Mucosa of descending colon (tissue), 3 donors: ENCODE data around the gene DCAF5. TPM values are rescaled to one million over a fixed set of nuclear protein-coding genes. Genes with fewer than 3 reads are reported as not detected.
A peak's percentile ranks its signal among the peaks of the same experiment; 100 is the strongest.

Experiments
- ATAC-seq: fragments of 200-7000 bp; cut with Tn5 transposase; one replicate; pipeline ENCODE4 v1.9.1; 2020; ENCODE audit warnings: mild to moderate bottlenecking, moderate library complexity
- DNase-seq, 3 donors: peaks; one replicate each; pipeline ENCODE4 v3.0.0-alpha.2; 2020
- H3K36me3 ChIP-seq: fragments of 200-600 bp; one replicate; pipeline ENCODE4 v1.8.0; 2021; ENCODE audit warnings: low read depth, mild to moderate bottlenecking
- H3K4me1 ChIP-seq: fragments of 200-600 bp; one replicate; pipeline ENCODE4 v1.8.0; 2021; ENCODE audit warnings: low read depth, mild to moderate bottlenecking
- H3K4me3 ChIP-seq: fragments of 200-600 bp; one replicate; pipeline ENCODE4 v1.8.0; 2021; ENCODE audit warnings: mild to moderate bottlenecking
- H3K9me3 ChIP-seq: fragments of 200-600 bp; one replicate; pipeline ENCODE4 v1.8.0; 2021; ENCODE audit warnings: mild to moderate bottlenecking
- intact Hi-C, 2 donors: fragments of 100-400 bp; cut with DNase I in 1 of 2; cut with micrococcal nuclease in 1 of 2; formaldehyde crosslinking; loops; one replicate each; pipeline versions ENCODE4 v1.11.0 to v1.11.1; 2022; cut with DNase I, micrococcal nuclease
- total RNA-seq, 3 donors: library from RNA; stranded (reverse); fragmentation: NEBNext Ultra II Directional in 2 of 3; extraction: Animal tissue kit (Norgen Biotek cat#: 25700) in 2 of 3; gene quantifications; one replicate each; pipeline versions ENCODE4 v1.2.1 to v1.2.4, GENCODE V29; 2021 to 2023
- TF ChIP-seq, protein P1 (sequence below): fragments of 200-600 bp; IDR thresholded peaks from one replicate; pipeline ENCODE4 v1.8.0; 2022; ENCODE audit warnings: antibody characterized with exemption, mild to moderate bottlenecking
- donor health status: DM: no; HTN: no; CAD: no; lungs with moderate emphysema.
- donor health status: DM: no; HTN: no; CAD: no.
- donor health status: DM: no; HTN: yes; CAD: no.

DCAF5 gene
- total RNA-seq, 3 donors from 2014 or later: 36.4 to 71.4 (median 46.9) TPM

DNA sequence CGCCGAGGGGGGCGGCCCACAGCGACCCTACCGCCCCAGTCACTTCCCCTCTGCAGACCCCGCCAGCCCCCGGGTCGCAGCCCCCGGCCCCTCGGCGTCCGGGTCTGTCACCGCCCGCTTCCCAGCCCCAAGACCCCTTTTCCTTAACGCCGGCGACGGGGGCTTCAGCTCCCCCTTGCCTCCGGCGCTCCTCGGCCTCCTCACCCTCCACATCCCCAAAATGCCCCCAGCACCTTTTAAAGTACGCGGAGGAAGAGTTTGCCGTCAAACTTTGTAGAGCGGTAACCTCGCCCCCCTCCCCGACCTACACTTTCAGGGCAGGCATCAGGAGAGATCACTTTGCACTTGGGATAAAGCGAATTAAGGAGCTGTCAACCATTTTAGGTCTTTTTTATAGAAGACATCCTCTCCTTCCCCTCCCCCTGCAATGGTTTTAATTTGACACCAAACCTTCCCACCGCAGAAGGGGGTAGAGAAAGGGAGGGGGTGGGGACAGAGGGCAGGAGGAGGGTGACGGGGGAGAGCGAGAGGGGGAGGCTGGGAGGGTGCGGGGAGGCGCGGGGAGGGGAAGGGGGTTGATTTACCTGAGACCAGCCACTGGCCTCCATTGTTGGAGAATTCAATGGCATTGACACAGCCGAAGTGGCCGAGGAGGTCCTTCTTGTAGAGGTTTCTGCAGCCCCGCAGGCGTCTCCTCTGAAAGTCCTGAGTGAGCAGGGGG lies 578 bp downstream of the DCAF5 start:
- peak; percentile 43 for ATAC-seq
- H3K36me3 ChIP-seq: no peaks in the 10 kb centered on the region
- peak; percentile 30 to 59 (median 53) for DNase-seq
- intact Hi-C loops: no loop called here
- TF ChIP-seq, protein P1, sequence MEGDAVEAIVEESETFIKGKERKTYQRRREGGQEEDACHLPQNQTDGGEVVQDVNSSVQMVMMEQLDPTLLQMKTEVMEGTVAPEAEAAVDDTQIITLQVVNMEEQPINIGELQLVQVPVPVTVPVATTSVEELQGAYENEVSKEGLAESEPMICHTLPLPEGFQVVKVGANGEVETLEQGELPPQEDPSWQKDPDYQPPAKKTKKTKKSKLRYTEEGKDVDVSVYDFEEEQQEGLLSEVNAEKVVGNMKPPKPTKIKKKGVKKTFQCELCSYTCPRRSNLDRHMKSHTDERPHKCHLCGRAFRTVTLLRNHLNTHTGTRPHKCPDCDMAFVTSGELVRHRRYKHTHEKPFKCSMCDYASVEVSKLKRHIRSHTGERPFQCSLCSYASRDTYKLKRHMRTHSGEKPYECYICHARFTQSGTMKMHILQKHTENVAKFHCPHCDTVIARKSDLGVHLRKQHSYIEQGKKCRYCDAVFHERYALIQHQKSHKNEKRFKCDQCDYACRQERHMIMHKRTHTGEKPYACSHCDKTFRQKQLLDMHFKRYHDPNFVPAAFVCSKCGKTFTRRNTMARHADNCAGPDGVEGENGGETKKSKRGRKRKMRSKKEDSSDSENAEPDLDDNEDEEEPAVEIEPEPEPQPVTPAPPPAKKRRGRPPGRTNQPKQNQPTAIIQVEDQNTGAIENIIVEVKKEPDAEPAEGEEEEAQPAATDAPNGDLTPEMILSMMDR: no peak
- H3K4me3 ChIP-seq: peak overlapping the region; percentile 87
- H3K4me1 ChIP-seq: peaks cover 17% of the 10 kb centered on the region
- no peaks in the 10 kb centered on the region for H3K9me3 ChIP-seq

DNA sequence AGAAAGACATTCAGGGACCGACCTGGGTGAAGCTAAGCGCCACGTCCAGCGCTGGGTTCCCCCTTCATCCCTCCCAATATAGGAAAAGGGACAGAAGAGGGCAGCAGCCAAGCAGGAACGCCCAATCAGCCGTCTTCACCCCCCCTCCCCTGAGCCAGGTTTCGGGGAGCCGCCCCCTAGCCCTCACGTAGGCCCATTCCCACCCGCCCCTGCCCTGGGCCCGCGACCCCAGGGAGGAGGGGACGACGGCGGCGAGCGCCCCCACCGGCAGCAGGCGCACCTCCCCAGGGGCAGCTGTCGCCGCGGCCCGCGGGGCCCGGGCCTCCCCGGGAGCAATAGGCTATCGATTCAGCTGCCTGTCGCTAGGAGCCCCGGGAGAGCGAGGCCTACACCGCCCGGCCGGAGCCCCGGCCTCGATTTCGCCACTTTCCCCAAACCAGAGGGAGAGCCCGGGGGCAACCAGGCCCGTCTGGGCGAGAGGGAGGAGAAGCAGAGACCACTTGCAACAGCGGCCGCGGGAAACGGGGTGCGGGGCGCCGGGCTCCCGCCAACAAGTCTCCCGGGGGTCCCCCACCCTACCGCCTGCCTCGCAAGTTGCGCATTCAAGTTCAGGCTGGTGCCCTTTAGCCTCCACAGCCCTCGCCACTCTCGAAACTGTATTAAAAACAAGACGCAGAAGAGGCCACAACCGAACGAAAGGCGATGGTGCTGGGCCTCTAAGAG lies 1.3 kb downstream of the DCAF5 start:
- peak overlapping the region; percentile 87 for H3K4me3 ChIP-seq
- peak; percentile 77 to 86 (median 84) for DNase-seq
- TF ChIP-seq, protein P1: peak; percentile 45
- peaks cover 17% of the 10 kb centered on the region for H3K4me1 ChIP-seq
- ATAC-seq: peak; percentile 78
- no peaks in the 10 kb centered on the region for H3K36me3 ChIP-seq
- intact Hi-C loops: no loop called here
- no peaks in the 10 kb centered on the region for H3K9me3 ChIP-seq

DNA sequence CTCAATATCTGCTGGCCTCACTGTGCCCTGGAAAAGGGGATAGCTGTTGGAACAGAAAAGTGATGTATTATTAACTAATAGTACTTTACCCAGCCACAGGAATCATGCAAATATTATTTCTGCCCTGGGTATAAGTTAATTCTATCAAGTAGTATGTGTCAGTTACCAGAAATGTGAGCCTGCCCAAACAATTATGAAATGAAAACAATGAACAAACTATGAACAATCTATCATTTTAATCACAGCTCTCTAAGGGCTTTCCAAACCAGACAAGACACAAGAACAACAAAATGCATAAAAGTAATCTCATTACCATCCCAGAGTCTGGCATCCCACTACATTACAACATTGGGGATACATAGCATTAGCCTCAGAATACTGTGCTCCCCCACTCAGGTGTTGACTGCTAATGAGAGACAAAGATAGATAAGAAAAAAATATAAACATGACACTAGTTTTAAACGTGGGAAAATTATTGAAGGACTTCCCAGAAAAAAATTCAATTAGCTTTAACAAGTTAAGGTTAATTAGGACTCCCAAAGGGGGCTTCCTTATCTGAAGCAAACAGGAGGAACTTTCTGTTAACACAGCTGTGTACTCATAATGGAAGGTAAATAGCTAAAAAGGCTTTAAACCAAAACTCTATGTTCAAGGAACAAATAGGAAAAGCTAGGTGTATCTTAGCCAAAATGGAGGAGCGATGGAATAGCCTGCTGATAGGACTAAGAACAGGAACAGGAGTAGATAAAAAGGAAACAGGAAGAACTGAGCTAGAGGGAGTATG lies 3.3 kb downstream of the DCAF5 start:
- Histone ChIP-seq H3K36me3 (no peaks in the 10 kb centered on the region), H3K9me3 (no peaks in the 10 kb centered on the region), H3K4me3 (no peak overlapping the region), H3K4me1 (peaks cover 17% of the 10 kb centered on the region)
- no peak for DNase-seq
- TF ChIP-seq, protein P1: no peak
- intact Hi-C loops: no loop called here
- no peak for ATAC-seq

DNA sequence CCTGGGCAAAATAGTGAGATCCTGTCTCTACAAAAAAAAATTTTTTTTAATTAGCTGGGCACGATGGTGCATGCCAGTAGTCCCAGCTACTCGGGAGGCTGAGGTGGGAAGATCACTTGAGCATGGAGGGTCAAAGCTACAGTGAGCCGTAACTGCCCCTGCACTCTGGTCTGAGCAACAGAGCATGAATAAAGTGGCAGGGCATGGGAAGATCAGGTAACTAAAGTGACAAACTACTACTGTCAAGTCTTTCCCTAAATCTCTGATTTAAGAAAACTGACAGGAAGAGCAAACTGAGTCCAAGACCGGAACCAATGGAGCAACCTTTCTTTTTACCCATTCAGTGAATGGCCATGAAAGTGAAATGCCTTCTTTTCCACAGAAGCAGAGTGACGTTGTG lies 10.8 kb downstream of the DCAF5 start:
- TF ChIP-seq, protein P1: no peak
- Histone ChIP-seq H3K4me3 (no peak overlapping the region), H3K36me3 (no peaks in the 10 kb centered on the region), H3K9me3 (no peaks in the 10 kb centered on the region), H3K4me1 (no peaks in the 10 kb centered on the region)
- ATAC-seq (no peak), DNase-seq (no peak)
- intact Hi-C loops: no loop called here

DNA sequence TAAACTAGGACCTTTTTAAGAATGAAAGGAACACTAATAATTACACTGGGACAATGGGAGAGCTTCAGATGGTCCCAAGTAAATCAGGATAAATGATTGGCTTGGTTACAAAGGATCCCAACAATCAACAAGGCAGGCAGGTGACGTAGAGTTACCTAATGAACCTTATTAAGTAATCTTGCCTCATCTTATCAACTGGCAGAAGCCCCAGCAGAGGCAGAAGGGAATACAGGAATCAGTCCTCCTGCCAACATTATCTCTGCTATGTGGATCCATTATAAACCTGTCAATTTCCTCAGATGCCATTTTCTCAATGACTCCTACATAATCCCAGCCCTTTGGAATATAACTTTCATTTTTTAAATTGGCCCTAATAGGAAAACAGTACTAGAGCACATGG lies 11.4 kb downstream of the DCAF5 start:
- TF ChIP-seq, protein P1: no peak
- Histone ChIP-seq H3K9me3 (no peaks in the 10 kb centered on the region), H3K36me3 (no peaks in the 10 kb centered on the region), H3K4me1 (no peaks in the 10 kb centered on the region), H3K4me3 (no peak overlapping the region)
- intact Hi-C loops: no loop called here
- DNase-seq (no peak), ATAC-seq (no peak)
